Endothelial cell of umbilical vein (primary cell): Measurements from ENCODE around the gene EGFL7. TPM values are rescaled to one million over a fixed set of nuclear protein-coding genes. Genes with fewer than 3 reads are reported as not detected.

Experiments used
- BruUV-seq: library from RNA; stranded (reverse); fragments of 400-500 nt; replicated peaks from 2 replicates; lab custom pipeline; 2021; lab: Mats Ljungman, UMichigan
- CTCF ChIA-PET: fragments of 300-600, 350-600 bp; sonication (Branson Sonifier 250); formaldehyde crosslinking; loops from one replicate; lab custom pipeline; 2021; ENCODE audit warnings: antibody characterized with exemption, inconsistent platforms; lab: Charles Lee
- POLR2A ChIA-PET: fragments of 300-600, 350-600 bp; sonication (Branson Sonifier 250); formaldehyde crosslinking; loops from one replicate; lab custom pipeline; 2021; ENCODE audit warnings: antibody characterized with exemption, inconsistent platforms; lab: Charles Lee
- DNase-seq: peaks from one replicate; pipeline ENCODE4 v3.0.0-alpha.2; 2011; ENCODE audit warnings: low read depth, low spot score
- FAIRE-seq: peaks from 2 replicates; lab custom pipeline; 2011; peaks lifted over from hg19 to GRCh38; lab: Jason Lieb, UNC
- H2AFZ ChIP-seq: 2 replicates; pipeline ENCODE4 v1.6.0; 2012; ENCODE audit warnings: low read depth, low read length, control low read depth, inconsistent platforms
- H3K27ac ChIP-seq: 2 replicates; pipeline ENCODE4 v1.5.1; 2011; ENCODE audit warnings: low read depth, mild to moderate bottlenecking, control low read depth, low read length, moderate library complexity; ENCODE audit not compliant: insufficient read depth
- H3K27me3 ChIP-seq, 2 experiments: 2 replicates each; pipeline versions ENCODE4 v1.6.0 to v1.6.1; 2011; ENCODE audit warnings: low read length in 2 of 2, mixed read lengths in 1 of 2; ENCODE audit not compliant: control insufficient read depth in 2 of 2, insufficient read depth in 2 of 2
- H3K36me3 ChIP-seq, 2 experiments: 2 replicates in 1 of 2; 3 replicates in 1 of 2; pipeline ENCODE4 v1.5.1; 2011; ENCODE audit warnings: low read length in 2 of 2, mild to moderate bottlenecking in 1 of 2, moderate library complexity in 1 of 2; ENCODE audit not compliant: control insufficient read depth in 2 of 2, insufficient read depth in 2 of 2; ENCODE audit errors: extremely low read depth in 1 of 2
- H3K4me1 ChIP-seq: 3 replicates; pipeline ENCODE4 v1.5.1; 2011; ENCODE audit warnings: mild to moderate bottlenecking, low read length; ENCODE audit not compliant: control insufficient read depth, insufficient read depth; ENCODE audit errors: extremely low read depth
- H3K4me2 ChIP-seq: 2 replicates; pipeline ENCODE4 v1.6.1; 2011; ENCODE audit warnings: low read length, control low read depth, mixed read lengths; ENCODE audit not compliant: insufficient read depth
- H3K4me3 ChIP-seq, 3 experiments: fragments of 200-600 bp in 1 of 3; sonication (generic), shearing (Covaris generic) in 1 of 3; replicated peaks in 1 of 3; 2 replicates each; pipeline ENCODE4 v1.5.1; 2011 to 2016; ENCODE audit warnings: control low read depth in 3 of 3, low read length in 3 of 3, mild to moderate bottlenecking in 2 of 3, inconsistent platforms in 1 of 3, low read depth in 1 of 3, moderate library complexity in 1 of 3; ENCODE audit not compliant: insufficient read depth in 1 of 3
- H3K79me2 ChIP-seq: 2 replicates; pipeline ENCODE4 v1.6.0; 2012; ENCODE audit warnings: low read length, inconsistent platforms; ENCODE audit not compliant: control insufficient read depth, insufficient read depth
- H3K9ac ChIP-seq: replicated peaks from 2 replicates; pipeline ENCODE3; 2011; ENCODE audit warnings: low read length, control low read depth; ENCODE audit not compliant: insufficient read depth; ENCODE audit errors: extremely low read depth
- H3K9me1 ChIP-seq: replicated peaks from 3 replicates; pipeline ENCODE4 v1.6.0; 2011; ENCODE audit warnings: mild to moderate bottlenecking, low read length; ENCODE audit not compliant: control insufficient read depth, insufficient read depth; ENCODE audit errors: extremely low read depth
- H3K9me3 ChIP-seq: replicated peaks from 2 replicates; pipeline ENCODE4 v1.5.1; 2012; ENCODE audit warnings: low read length, inconsistent platforms; ENCODE audit not compliant: control insufficient read depth, insufficient read depth
- H4K20me1 ChIP-seq: replicated peaks from 2 replicates; pipeline ENCODE3; 2011; ENCODE audit warnings: mild to moderate bottlenecking, low read length; ENCODE audit not compliant: control insufficient read depth, insufficient read depth; ENCODE audit errors: extremely low read depth
- EZH2 ChIP-seq: IDR thresholded peaks from 2 replicates; pipeline ENCODE4 v1.6.1; 2012; ENCODE audit warnings: borderline replicate concordance, low read depth, mild to moderate bottlenecking, moderate library complexity, low read length, inconsistent platforms; ENCODE audit not compliant: severe bottlenecking
- FOS ChIP-seq: IDR thresholded peaks from 2 replicates; pipeline ENCODE4 v1.6.1; 2011; ENCODE audit warnings: mild to moderate bottlenecking, low read length, moderate library complexity, borderline replicate concordance; ENCODE audit not compliant: insufficient read depth
- JUN ChIP-seq: IDR thresholded peaks from 2 replicates; pipeline ENCODE4 v1.6.1; 2011; ENCODE audit warnings: borderline replicate concordance, low read depth; ENCODE audit not compliant: insufficient read length, insufficient read depth
- MYC ChIP-seq: IDR thresholded peaks from one replicate; pipeline ENCODE4 v1.6.1; 2011; ENCODE audit warnings: mild to moderate bottlenecking, low read depth, low read length
- POLR2A ChIP-seq: IDR thresholded peaks from 2 replicates; pipeline ENCODE4 v1.6.1; 2012; ENCODE audit warnings: low read depth, mild to moderate bottlenecking, control low read depth, low read length
- POLR2AphosphoS5 ChIP-seq: IDR thresholded peaks from 2 replicates; pipeline ENCODE4 v1.6.1; 2012; ENCODE audit warnings: low read depth, mild to moderate bottlenecking, control low read depth, low read length, moderate library complexity; ENCODE audit not compliant: insufficient read depth
- dilution Hi-C: fragments of 300-500 bp; cut with MboI; formaldehyde crosslinking; loops from one replicate; pipeline ENCODE4 v1.15.0; 2019; ENCODE audit warnings: low sequenced_read_pairs; ENCODE audit not compliant: extremely low pct_ligation_motif_present
- intact Hi-C: fragments of 100-400 bp; cut with micrococcal nuclease; formaldehyde crosslinking; loops from one replicate; pipeline ENCODE4 v1.10.0; 2022
- polyA plus RNA-seq, 4 experiments: library from polyadenylated mRNA; depleted of rRNA in 3 of 4; stranded (reverse) in 3 of 4; unstranded in 1 of 4; fragments of >200 nt; gene quantifications; 2 replicates each; pipeline versions ENCODE4 v1.2.1 to v1.2.3, GENCODE V29; 2011 to 2012; ENCODE audit warnings: missing spikeins in 1 of 4
- total RNA-seq: library from RNA; stranded (reverse); gene quantifications from 2 replicates; pipeline ENCODE4 v1.2.3, GENCODE V29; 2021
- TF ChIP-seq, protein P1 (sequence below), 2 donors: IDR thresholded peaks; 1 replicate in 1 of 2; 2 replicates in 1 of 2; pipeline ENCODE4 v1.5.1; 2011; ENCODE audit warnings: low read length in 2 of 2, mild to moderate bottlenecking in 2 of 2, moderate library complexity in 2 of 2, control low read depth in 1 of 2, inconsistent platforms in 1 of 2, low read depth in 1 of 2; ENCODE audit not compliant: insufficient read depth in 1 of 2; ENCODE audit errors: extremely low read depth in 1 of 2
- TF ChIP-seq, protein P2 (sequence below): IDR thresholded peaks from 2 replicates; pipeline ENCODE4 v1.6.1; 2011; ENCODE audit not compliant: insufficient read depth, insufficient read length

Gene EGFL7
- total and polyA plus RNA-seq, 2 donors (not counting 3 experiments of a cell fraction or from before 2014, with no cell fraction given), result 1,043 to 1,377 TPM

DNA sequence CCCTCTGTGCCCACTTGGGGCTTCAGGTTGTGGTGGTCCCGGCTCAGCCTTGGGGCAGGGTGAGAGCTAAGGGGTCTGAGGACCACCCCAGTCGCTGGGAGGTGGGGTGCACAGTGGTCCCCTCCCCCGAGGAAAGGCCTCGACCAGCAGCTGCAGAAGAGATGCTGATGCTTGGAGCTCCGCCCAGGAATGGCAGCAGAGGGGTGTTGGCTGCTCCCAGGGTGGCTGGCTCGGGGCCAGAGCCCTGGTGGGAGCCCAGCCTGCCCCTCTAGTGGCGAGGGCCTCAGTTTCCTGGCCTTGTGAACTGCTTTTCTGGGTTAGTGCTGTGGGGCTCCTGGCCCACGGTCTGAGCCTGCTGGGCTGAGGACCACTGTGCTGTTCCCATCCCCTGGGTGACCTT is 50.8 kb downstream of the EGFL7 start:
- no peaks in the 10 kb centered on the region for H3K9me1 ChIP-seq
- peaks cover 32% of the 10 kb centered on the region for H3K4me1 ChIP-seq
- peak overlapping the region; percentile 80 for H3K9ac ChIP-seq
- H3K36me3 ChIP-seq, result peaks cover 0 to 8% of the 10 kb centered on the region in 2 experiments
- dilution Hi-C loops, result no loop called here
- peak overlapping the region; percentile 68 to 81 (median 75) for H3K4me3 ChIP-seq
- BruUV-seq, result no TSS peak
- peak overlapping the region; percentile 78 for H3K4me2 ChIP-seq
- no peaks in the 10 kb centered on the region for H4K20me1 ChIP-seq
- CTCF ChIA-PET, result interaction anchor here (0.9 to 2.1 kb wide), 9 partner anchors 9 to 69 kb away, joined by 3 to 16 read pairs (median 4); no protein-coding TSS in a partner anchor
- no peaks in the 10 kb centered on the region for H3K27me3 ChIP-seq
- TF ChIP-seq, protein P1, sequence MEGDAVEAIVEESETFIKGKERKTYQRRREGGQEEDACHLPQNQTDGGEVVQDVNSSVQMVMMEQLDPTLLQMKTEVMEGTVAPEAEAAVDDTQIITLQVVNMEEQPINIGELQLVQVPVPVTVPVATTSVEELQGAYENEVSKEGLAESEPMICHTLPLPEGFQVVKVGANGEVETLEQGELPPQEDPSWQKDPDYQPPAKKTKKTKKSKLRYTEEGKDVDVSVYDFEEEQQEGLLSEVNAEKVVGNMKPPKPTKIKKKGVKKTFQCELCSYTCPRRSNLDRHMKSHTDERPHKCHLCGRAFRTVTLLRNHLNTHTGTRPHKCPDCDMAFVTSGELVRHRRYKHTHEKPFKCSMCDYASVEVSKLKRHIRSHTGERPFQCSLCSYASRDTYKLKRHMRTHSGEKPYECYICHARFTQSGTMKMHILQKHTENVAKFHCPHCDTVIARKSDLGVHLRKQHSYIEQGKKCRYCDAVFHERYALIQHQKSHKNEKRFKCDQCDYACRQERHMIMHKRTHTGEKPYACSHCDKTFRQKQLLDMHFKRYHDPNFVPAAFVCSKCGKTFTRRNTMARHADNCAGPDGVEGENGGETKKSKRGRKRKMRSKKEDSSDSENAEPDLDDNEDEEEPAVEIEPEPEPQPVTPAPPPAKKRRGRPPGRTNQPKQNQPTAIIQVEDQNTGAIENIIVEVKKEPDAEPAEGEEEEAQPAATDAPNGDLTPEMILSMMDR (IDR thresholded peaks at IDR 0.05; ENCODE audit: extremely low read depth in 1 of 2, insufficient read depth in 1 of 2, low read depth in 1 of 2, low read length in 2 of 2), result peak in 1 of 2 donors; percentile 27
- TF ChIP-seq POLR2AphosphoS5, result peak; percentile 55
- no peak for TF ChIP-seq JUN
- TF ChIP-seq, protein P2, sequence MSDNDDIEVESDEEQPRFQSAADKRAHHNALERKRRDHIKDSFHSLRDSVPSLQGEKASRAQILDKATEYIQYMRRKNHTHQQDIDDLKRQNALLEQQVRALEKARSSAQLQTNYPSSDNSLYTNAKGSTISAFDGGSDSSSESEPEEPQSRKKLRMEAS, result no peak
- no peak for TF ChIP-seq EZH2
- no peak for TF ChIP-seq MYC
- TF ChIP-seq POLR2A, result peak; percentile 50
- TF ChIP-seq FOS, result no peak
- H2AFZ ChIP-seq, result no peak overlapping the region
- H3K27ac ChIP-seq, result peak overlapping the region; percentile 96
- no peaks in the 10 kb centered on the region for H3K9me3 ChIP-seq
- DNase-seq (peak; percentile 75), FAIRE-seq (peak; percentile 96)
- intact Hi-C loops, result loop anchor here (1.0 to 5.0 kb wide), 6 partner anchors 8 to 351 kb away; partner anchors contain the start of genes AGPAT2, DNLZ and SEC16A
- peaks cover 42% of the 10 kb centered on the region for H3K79me2 ChIP-seq
- POLR2A ChIA-PET, result interaction anchor here (0.6 to 3.8 kb wide), 9 partner anchors 9 to 39 kb away, joined by 3 to 32 read pairs (median 5); partner anchors contain the start of gene AGPAT2
